NCI-H524 (cell line): ENCODE measurements around the gene SYNE2.
A peak's percentile ranks its signal among the peaks of the same experiment; 100 is the strongest.
"Not testable (repeated sequence)": the region's sequence is repeated elsewhere in the genome, so short reads cannot be mapped to it uniquely, and the experiment has no call there.

Source experiments
- DNase-seq, 2 experiments: peaks; one replicate each; lab custom pipeline; 2025; lab: John Stamatoyannopoulos, UW

Gene SYNE2

DNA sequence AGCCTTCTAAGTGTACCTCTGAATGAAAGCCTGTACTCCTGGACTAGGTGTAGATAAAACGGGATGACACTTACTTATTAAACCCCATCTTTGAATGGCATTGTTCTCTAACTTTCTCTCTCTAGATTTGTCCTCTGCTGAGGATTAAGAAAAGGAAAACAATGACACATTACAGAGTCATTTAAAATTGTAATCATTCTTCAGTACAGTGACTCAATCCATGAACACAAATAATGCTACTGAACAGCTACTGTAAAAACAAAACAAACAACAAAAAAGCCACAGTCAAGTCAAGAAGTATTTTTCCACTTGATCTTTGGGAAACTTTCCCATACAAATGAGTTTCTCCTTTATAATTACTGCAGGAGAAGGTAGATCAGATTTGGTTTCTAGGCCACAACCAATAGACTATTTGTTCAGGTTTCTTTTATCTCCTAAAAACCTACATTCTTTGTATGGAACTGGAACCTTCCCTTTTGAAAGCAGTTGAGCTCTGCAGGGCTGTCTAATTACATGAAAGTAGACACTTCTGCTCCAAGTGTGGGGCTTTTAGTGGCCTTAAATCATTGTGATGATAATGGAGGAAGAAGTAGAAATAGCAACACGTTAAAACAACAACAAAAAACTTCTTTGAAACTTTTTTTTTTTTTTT, 222.3 kb downstream of the SYNE2 start:
- DNase-seq = no peak

DNA sequence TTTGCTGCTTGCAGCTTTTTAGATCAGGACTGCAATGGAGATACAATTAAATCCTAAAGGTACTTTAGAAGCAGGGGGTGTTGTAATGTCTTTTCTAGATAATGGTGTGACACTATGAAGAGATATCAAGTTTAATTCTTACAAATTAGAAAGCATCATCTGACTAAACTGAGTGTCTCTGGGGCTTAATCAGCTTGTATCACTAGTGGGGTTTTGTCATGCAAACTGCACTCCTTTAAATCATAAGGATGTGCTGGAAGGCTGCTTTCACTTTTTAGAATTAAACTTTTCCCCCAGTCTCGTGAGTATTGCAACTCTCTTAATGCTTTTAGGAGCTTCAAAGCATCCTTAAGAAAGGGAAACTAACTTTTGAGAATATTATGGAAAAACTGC, 222.8 kb downstream of the SYNE2 start:
- no peak for DNase-seq

DNA sequence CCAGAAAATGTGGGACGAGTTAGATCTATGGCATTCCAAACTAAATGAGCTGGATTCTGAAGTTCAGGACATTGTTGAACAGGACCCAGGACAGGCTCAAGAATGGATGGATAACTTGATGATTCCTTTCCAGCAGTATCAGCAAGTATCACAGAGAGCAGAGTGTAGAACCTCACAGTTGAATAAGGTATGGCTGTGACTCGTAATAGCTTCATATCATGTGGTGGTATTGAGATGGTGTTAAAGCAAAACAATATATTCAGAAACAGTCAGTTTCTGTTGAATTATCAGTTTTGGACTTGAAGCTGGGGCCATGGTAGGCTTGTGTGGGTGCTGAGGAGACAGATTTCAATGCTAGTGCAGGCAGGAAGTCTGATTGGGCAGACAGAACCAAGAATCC, 227.6 kb downstream of the SYNE2 start:
- no peak for DNase-seq

DNA sequence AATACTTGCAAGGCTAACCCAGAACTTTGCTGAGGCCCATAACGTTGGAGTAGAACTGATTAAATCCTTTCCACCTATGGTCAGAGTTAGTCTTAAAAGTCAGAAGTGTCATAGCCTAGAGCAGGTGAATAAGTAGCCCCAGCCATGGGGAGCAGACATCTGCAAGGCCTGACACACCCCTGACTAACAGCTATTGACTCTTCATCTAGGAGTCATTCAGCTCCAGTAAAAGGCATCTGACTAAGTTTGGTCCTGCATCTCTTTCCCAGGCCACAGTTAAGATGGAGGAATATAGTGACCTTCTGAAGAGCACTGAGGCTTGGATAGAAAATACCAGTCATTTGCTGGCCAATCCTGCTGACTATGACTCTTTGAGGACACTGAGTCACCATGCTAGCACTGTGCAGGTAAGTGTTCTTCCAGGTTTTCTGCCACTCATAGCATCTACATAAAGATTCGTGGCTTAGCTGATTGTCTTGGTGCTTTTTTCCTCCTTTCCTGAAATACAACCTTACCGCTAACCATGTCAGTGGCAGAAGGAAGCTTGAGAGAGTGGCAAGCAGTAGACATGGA, 228.5 kb downstream of the SYNE2 start:
- DNase-seq = no peak

GRCh38 chr14:64082837-64083236, 230.0 kb downstream of the SYNE2 start:
- DNase-seq = no peak

- no peak for DNase-seq
Measured at GRCh38 chr14:64088647-64088964, 235.8 kb downstream of the SYNE2 start.

- DNase-seq = peak; percentile 22 to 70
Measured at GRCh38 chr14:64089920-64090319, 237.1 kb downstream of the SYNE2 start.

GRCh38 chr14:64091217-64091616, 238.4 kb downstream of the SYNE2 start:
- no peak for DNase-seq

- DNase-seq = no peak
Measured at GRCh38 chr14:64092338-64092737, 239.5 kb downstream of the SYNE2 start.

DNA sequence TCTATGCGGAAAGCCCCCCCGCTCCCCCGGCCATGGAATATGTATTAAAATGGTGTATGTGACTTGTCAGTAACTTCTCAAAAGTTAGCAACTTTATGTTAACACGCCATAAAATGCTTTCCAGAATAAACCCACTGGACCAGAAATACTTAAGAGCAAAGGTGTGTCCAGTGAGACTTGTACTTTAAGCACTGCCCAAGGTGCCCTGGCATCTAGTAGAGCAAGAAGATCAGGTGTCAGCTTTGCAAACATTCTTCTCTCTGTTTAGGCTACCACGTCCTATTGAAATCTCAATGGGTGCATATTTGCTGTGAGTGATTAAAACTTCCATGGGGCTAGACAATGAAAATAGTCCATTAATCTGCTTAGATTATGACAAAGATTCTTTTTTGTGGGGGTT, 240.1 kb downstream of the SYNE2 start:
- DNase-seq = no peak

DNA sequence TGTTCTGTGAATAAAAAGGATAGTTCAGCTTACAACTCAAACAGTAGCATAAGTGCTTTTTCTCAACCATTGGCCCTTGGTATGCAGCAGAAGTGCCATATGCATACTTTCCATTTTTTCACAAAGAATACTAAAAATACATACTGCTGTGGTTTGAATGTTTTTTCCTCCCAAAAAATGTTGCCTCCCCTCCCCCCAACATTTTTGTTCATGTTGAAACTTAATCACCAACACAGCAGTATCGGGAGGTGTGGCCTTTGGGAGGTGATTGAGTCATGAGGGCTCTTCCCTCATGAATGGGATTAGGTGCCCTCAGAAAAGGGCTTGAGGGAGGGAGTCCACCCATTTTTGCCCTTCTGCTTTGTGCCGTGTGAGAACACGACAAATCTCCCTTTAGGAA, 242.8 kb downstream of the SYNE2 start:
- no peak for DNase-seq

GRCh38 chr14:64098120-64098519, 245.3 kb downstream of the SYNE2 start:
- no peak for DNase-seq

DNA sequence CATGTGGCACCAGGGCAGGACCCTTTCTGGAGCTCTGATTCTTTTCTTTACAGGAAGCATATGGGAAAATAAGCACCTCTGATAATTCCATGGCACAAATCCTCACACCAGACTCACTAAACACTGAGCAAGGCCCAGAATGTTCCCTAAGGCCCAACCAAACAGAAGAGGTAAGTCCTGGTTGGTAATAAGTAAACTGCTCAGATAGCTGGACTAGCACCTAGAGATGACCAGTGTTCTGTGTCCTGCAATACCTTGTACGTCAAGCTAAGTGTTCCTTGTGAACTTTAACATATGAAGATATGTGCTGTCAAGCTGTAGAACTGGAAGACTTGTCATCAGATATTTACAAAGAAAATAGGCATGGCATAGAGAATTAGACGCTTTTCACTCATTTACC, 254.6 kb downstream of the SYNE2 start:
- DNase-seq = no peak

GRCh38 chr14:64109819-64110554, 257.2 kb downstream of the SYNE2 start:
- no peak for DNase-seq

- no peak for DNase-seq
Measured at GRCh38 chr14:64110802-64111201, 258.0 kb downstream of the SYNE2 start.

GRCh38 chr14:64112867-64113678, 260.3 kb downstream of the SYNE2 start:
- no peak for DNase-seq

- DNase-seq = peak in 1 of 2 experiments; percentile 36
Measured at GRCh38 chr14:64114166-64114565, 261.4 kb downstream of the SYNE2 start.

GRCh38 chr14:64114796-64115195, 262.0 kb downstream of the SYNE2 start:
- no peak for DNase-seq

GRCh38 chr14:64115401-64115800, 262.6 kb downstream of the SYNE2 start:
- no peak for DNase-seq

DNA sequence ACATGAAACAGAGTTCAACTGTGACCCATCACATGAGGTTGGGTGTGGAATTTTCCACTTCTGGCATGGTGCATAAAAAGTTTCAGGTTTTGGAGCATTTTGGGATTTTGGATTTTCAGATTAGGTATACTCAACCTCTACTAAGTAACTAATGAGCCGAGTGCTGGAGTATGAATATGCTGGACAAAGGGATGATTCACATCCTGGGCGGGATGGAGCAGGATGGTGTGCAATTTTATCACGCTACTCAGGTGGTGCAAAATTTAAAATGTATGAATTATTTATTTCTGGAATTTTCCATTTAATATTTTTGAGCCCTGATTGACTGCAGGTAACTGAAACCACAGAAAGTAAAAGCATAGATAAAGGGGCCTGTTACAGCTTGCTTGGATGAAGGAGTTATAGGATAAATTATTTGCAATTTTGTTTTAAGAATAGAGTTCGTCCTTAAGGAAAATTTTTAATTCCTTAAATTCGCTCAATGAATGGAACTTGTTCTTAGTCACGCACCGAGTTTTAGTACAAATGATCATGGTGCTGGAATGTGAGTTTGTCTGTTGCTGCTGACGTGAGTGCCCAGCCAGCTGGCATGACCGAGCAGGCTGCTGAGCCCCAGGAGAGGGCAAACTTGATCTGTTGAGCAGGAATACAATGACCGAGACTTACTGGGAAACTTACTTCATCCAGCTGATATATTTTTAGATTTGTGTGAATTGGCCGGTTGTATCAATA, 265.0 kb downstream of the SYNE2 start:
- no peak for DNase-seq

GRCh38 chr14:64118403-64118742, 265.6 kb downstream of the SYNE2 start:
- DNase-seq = not testable (repeated sequence)

DNA sequence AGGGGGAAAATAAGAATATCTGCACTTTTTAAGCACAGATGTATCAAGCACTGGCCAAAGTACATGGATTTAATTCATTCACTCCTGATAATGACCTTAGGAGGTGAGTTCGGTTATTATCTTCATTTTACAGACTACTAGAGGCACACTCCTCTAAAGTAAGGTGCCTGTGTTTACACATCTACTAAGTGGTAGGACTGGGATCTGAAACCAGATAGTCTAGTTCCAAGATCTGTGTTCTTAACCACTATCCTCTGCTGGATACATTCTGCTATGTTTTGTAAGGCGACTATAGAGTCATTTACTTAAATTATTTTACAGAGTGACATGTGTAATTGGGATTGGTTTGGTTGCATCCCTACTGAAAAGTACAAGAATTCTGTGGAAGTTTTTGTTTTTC, 266.1 kb downstream of the SYNE2 start:
- no peak for DNase-seq
